ENCODE measurements around the gene NUMB. TPM values are rescaled to one million over a fixed set of nuclear protein-coding genes. Genes with fewer than 3 reads are reported as not detected.

NUMB gene
- total and polyA plus RNA-seq, 2 donors (not counting 3 experiments of a cell fraction or from before 2014, with no cell fraction given): 128 to 164 TPM

- ChIA-PET POLR2A (no interaction called here), CTCF (no interaction called here)
- no peak overlapping the region for H3K9ac ChIP-seq (replicated peaks; ENCODE audit: extremely low read depth, insufficient read depth, low read length)
- no peak overlapping the region for H2AFZ ChIP-seq (ENCODE audit: low read depth, low read length)
- no TSS peak for BruUV-seq (replicated peaks)
- TF ChIP-seq JUN (IDR thresholded peaks at IDR 0.05; ENCODE audit: borderline replicate concordance, insufficient read depth, insufficient read length, low read depth) (no peak), EZH2 (IDR thresholded peaks at IDR 0.05; ENCODE audit: borderline replicate concordance, low read depth, low read length, severe bottlenecking) (no peak), GATA2 (IDR thresholded peaks at IDR 0.05; ENCODE audit: insufficient read depth, insufficient read length, low read depth, low read length) (no peak), FOS (IDR thresholded peaks at IDR 0.05; ENCODE audit: borderline replicate concordance, insufficient read depth, low read length) (no peak), POLR2AphosphoS5 (IDR thresholded peaks at IDR 0.05; ENCODE audit: insufficient read depth, low read depth, low read length) (no peak), POLR2A (IDR thresholded peaks at IDR 0.05; ENCODE audit: low read depth, low read length) (no peak), MYC (IDR thresholded peaks at IDR 0.05; ENCODE audit: low read depth, low read length) (no peak)
- TF ChIP-seq, protein P1, sequence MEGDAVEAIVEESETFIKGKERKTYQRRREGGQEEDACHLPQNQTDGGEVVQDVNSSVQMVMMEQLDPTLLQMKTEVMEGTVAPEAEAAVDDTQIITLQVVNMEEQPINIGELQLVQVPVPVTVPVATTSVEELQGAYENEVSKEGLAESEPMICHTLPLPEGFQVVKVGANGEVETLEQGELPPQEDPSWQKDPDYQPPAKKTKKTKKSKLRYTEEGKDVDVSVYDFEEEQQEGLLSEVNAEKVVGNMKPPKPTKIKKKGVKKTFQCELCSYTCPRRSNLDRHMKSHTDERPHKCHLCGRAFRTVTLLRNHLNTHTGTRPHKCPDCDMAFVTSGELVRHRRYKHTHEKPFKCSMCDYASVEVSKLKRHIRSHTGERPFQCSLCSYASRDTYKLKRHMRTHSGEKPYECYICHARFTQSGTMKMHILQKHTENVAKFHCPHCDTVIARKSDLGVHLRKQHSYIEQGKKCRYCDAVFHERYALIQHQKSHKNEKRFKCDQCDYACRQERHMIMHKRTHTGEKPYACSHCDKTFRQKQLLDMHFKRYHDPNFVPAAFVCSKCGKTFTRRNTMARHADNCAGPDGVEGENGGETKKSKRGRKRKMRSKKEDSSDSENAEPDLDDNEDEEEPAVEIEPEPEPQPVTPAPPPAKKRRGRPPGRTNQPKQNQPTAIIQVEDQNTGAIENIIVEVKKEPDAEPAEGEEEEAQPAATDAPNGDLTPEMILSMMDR (IDR thresholded peaks at IDR 0.05; ENCODE audit: extremely low read depth in 1 of 2, insufficient read depth in 1 of 2, low read depth in 1 of 2, low read length in 2 of 2): no peak
- TF ChIP-seq, protein P2, sequence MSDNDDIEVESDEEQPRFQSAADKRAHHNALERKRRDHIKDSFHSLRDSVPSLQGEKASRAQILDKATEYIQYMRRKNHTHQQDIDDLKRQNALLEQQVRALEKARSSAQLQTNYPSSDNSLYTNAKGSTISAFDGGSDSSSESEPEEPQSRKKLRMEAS (IDR thresholded peaks at IDR 0.05; ENCODE audit: insufficient read depth, insufficient read length): no peak
- H3K4me1 ChIP-seq (ENCODE audit: control insufficient read depth, extremely low read depth, insufficient read depth, low read length): peaks cover 4% of the 10 kb centered on the region
- no peaks in the 10 kb centered on the region for H3K9me3 ChIP-seq (replicated peaks; ENCODE audit: control insufficient read depth, insufficient read depth, low read length)
- H3K4me3 ChIP-seq (replicated peaks in 1 of 3; ENCODE audit: insufficient read depth in 1 of 3, low read depth in 1 of 3, low read length in 3 of 3): no peak overlapping the region
- no peak overlapping the region for H3K27ac ChIP-seq (ENCODE audit: insufficient read depth, low read depth, low read length)
- intact Hi-C loops (cut with micrococcal nuclease): no loop called here
- no peaks in the 10 kb centered on the region for H3K9me1 ChIP-seq (replicated peaks; ENCODE audit: control insufficient read depth, extremely low read depth, insufficient read depth, low read length)
- H3K27me3 ChIP-seq (ENCODE audit: control insufficient read depth in 2 of 2, insufficient read depth in 2 of 2, low read length in 2 of 2): no peaks in the 10 kb centered on the region
- no peaks in the 10 kb centered on the region for H3K79me2 ChIP-seq (ENCODE audit: control insufficient read depth, insufficient read depth, low read length)
- no peaks in the 10 kb centered on the region for H3K36me3 ChIP-seq (ENCODE audit: control insufficient read depth in 2 of 2, extremely low read depth in 1 of 2, insufficient read depth in 2 of 2, low read length in 2 of 2)
- H4K20me1 ChIP-seq (replicated peaks; ENCODE audit: control insufficient read depth, extremely low read depth, insufficient read depth, low read length): no peaks in the 10 kb centered on the region
- DNase-seq (ENCODE audit: low read depth, low spot score) (no peak), FAIRE-seq (no peak)
- H3K4me2 ChIP-seq (ENCODE audit: insufficient read depth, low read length): no peak overlapping the region
- dilution Hi-C loops (cut with MboI; ENCODE audit: extremely low pct_ligation_motif_present, low sequenced_read_pairs): no loop called here
Measured at GRCh38 chr14:73250781-73251500, 207.4 kb downstream of the NUMB start.

Data from endothelial cell of umbilical vein (primary cell).